Natural killer cell treated with Interleukin-12 subunit alpha and Interleukin-12 subunit beta and Interleukin-15 and Interleukin-18, amount 100 ng/mL, for 72 hours (primary cell): ENCODE results near the gene RPAIN. TPM values are rescaled to one million over a fixed set of nuclear protein-coding genes. Genes with fewer than 3 reads are reported as not detected.

Experiments used
- ATAC-seq, 2 donors: fragments of 150-1000 bp; cut with Tn5 transposase in 1 of 2; sonication (Bioruptor Pico), chemical (Tn5 transposase) in 1 of 2; 2 replicates each; pipeline ENCODE4 v1.10.0; 2021
- DNase-seq: peaks from one replicate; pipeline ENCODE4 v3.0.0; 2022; ENCODE audit warnings: low spot score
- H3K27ac Mint-ChIP-seq, 2 donors: 1 replicate in 1 of 2; 2 replicates in 1 of 2; pipeline ENCODE4 v1.8.0; 2022; ENCODE audit warnings: mixed read lengths in 2 of 2, mild to moderate bottlenecking in 1 of 2, moderate library complexity in 1 of 2
- H3K27me3 Mint-ChIP-seq, 2 donors: 1 replicate in 1 of 2; 2 replicates in 1 of 2; pipeline ENCODE4 v1.8.0; 2022; ENCODE audit warnings: mixed read lengths in 2 of 2
- H3K36me3 Mint-ChIP-seq: one replicate; pipeline ENCODE4 v1.8.0; 2022; ENCODE audit warnings: mixed read lengths
- H3K4me1 Mint-ChIP-seq, 2 donors: 1 replicate in 1 of 2; 2 replicates in 1 of 2; pipeline ENCODE4 v1.8.0; 2022; ENCODE audit warnings: low read depth in 2 of 2, mixed read lengths in 2 of 2, mild to moderate bottlenecking in 1 of 2
- H3K4me3 Mint-ChIP-seq: one replicate; pipeline ENCODE4 v1.8.0; 2022; ENCODE audit warnings: mixed read lengths
- H3K9me3 Mint-ChIP-seq: 2 replicates; pipeline ENCODE4 v1.8.0; 2022; ENCODE audit warnings: mixed read lengths
- total RNA-seq, 2 donors: library from RNA; stranded (reverse); gene quantifications; one replicate each; pipeline ENCODE4 v1.2.3, GENCODE V29; 2022

The RPAIN gene
- total RNA-seq, 2 donors from 2014 or later = 54.1 to 64.7 TPM

DNA sequence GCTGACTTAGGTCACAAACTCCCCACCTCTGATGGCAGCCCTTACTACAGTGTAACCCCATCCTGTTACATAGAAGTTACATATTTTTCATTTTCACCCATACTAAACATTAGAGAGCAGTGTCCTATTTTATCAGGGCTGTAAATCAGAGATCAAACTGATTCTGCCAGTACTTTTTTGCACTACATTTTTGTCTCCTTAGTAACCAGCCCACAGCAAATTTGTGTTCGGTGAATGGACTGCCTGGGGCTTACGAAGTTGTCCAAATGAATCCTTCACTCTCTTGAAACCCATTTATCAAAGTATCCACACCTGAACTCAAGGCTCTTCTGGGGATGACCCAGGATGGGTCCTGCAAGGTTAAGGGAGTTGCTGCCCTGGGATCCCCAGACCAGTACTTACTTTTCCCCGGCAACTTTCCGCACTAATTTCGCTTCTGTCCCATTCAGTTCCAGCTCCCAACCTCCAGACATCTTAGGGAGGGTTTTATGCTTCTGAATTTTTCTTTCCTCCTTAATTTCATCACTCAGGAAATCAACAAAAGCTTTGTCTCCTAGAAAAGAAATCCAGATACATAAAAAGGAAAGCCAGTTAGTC, 17.8 kb downstream of the RPAIN start:
- peak overlapping the region; percentile 87 to 92 for H3K27ac Mint-ChIP-seq
- no peak for ATAC-seq

DNA sequence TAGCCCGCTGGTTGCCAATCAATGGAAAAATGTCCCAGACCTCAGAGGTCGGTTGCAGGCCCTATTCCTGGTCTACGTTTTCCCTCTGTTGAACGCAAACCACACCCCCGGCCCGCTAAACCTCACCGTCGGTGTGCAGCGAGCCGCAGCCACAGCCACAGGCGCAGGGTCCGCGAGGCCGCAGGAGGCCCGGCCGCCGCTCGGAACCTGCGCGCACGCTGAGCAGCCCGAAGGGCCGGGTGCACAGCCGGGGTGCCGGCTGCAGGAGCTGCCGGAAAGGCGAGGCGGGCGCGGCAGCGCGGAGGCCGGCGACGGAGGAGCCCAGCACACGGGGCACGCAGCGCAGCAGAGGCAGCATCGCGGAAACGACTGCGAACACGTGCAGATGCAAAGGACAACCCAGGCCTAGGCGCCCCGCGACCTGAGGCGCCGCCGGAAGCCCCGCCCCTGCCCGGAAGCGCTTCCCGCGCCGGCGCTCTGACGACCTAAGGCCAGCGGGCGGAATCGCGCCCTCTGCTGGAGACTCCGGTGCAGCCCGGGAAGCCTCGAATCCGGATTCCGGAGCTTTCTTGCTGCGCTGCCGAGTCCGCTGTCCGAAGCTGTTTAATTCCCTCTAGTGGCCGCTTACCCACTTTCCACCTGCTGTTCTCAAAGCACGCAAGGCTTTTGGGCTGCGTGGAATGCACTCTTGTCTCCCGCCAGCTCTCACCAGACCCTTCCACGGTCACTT, 18.9 kb downstream of the RPAIN start, which contains the start of gene C1QBP:
TSS of gene C1QBP (minus strand) at position 440 of the 730 bp plus-strand sequence. CDS start at position 358, 82 bp downstream.
- DNase-seq = peak; percentile 92
- peak within 1 kb of the TSS; percentile 93 for H3K4me3 Mint-ChIP-seq
- peak within 1 kb of the TSS; percentile 87 to 95 for H3K27ac Mint-ChIP-seq
- H3K36me3 Mint-ChIP-seq = peaks cover 16% of the 10 kb centered on the region
- ATAC-seq = peak; percentile 95 to 97
- H3K4me1 Mint-ChIP-seq = peaks cover 26 to 35% of the 10 kb centered on the region in 2 donors
- no peaks in the 10 kb centered on the region for H3K9me3 Mint-ChIP-seq
- H3K27me3 Mint-ChIP-seq = no peaks in the 10 kb centered on the region

More for the DNA sequence above, 17.8 kb downstream of the RPAIN start:
- DNase-seq = no peak
- Mint-ChIP-seq H3K4me3 (peak overlapping the region; percentile 93), H3K36me3 (peaks cover 16% of the 10 kb centered on the region), H3K4me1 (peaks cover 26 to 35% of the 10 kb centered on the region in 2 donors), H3K27me3 (no peaks in the 10 kb centered on the region), H3K9me3 (no peaks in the 10 kb centered on the region)

DNA sequence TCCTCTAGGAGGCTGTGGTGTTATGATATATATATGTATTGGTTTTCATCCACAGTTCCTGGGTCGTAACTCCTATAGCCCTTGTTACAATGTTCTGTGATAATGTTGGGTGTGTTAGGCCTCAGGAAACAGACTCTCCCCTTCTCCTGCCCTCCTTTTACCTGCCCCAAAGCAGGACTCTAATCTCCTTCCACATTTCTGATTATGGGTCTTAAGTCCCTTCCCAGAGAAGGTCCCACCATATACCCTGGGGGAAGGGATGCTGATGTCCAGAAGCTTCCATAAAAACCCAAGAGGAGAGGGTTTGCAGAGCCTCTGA, 19.4 kb downstream of the RPAIN start:
- Mint-ChIP-seq H3K27me3 (no peaks in the 10 kb centered on the region), H3K4me3 (peak overlapping the region; percentile 82), H3K27ac (peak overlapping the region; percentile 87 to 95), H3K36me3 (peaks cover 16% of the 10 kb centered on the region), H3K4me1 (peaks cover 26 to 35% of the 10 kb centered on the region in 2 donors), H3K9me3 (no peaks in the 10 kb centered on the region)
- no peak for ATAC-seq
- no peak for DNase-seq

DNA sequence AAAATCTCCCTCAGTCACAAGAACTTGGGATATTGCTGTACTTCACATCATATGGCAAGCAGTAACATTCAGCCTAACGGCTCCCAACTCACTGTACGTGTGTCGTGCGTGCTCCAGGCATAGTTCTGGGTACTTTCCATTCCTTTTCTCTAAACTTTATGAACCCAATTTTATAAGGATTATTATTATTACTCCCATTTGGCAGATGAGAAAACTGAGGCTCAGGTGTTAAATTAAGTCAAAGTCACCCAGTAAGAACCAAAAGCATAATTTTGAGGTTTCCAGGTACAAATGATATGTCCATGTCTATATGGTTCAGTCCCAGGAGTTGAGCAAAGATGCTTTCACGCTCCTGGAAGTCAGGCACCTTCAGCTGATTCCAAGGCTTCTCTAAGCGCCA, 23.7 kb downstream of the RPAIN start:
- no peak for ATAC-seq
- H3K4me1 Mint-ChIP-seq = peaks cover 8 to 10% of the 10 kb centered on the region in 2 donors
- no peaks in the 10 kb centered on the region for H3K27me3 Mint-ChIP-seq

DNA sequence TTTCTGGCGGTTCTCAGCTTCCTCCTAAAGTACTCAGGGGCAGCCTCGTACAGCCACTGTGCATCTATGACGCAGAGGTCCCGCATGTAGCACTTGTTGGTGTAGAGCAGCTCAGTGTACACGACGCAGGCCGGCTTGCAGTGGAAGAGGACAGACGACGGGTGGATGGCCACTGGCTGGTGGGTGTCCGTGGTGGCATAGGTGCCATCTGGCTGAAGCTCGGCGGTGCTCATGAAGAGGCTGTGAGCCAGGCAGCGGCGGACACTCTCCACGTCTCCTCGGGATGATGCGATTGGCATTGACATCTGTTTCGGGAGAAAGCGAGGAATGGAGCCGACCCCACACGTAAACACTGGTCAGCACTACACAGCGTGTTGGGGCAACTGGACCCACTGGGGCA, 24.2 kb downstream of the RPAIN start:
- no peak for DNase-seq
- Mint-ChIP-seq H3K27ac (no peak overlapping the region), H3K4me3 (no peak overlapping the region), H3K36me3 (peaks cover 15% of the 10 kb centered on the region), H3K4me1 (peaks cover 6 to 9% of the 10 kb centered on the region in 2 donors), H3K27me3 (no peaks in the 10 kb centered on the region), H3K9me3 (no peaks in the 10 kb centered on the region)
- ATAC-seq = no peak

More for the DNA sequence above, 23.7 kb downstream of the RPAIN start:
- Mint-ChIP-seq H3K9me3 (no peaks in the 10 kb centered on the region), H3K27ac (no peak overlapping the region), H3K36me3 (peaks cover 15% of the 10 kb centered on the region), H3K4me3 (no peak overlapping the region)
- DNase-seq = no peak

DNA sequence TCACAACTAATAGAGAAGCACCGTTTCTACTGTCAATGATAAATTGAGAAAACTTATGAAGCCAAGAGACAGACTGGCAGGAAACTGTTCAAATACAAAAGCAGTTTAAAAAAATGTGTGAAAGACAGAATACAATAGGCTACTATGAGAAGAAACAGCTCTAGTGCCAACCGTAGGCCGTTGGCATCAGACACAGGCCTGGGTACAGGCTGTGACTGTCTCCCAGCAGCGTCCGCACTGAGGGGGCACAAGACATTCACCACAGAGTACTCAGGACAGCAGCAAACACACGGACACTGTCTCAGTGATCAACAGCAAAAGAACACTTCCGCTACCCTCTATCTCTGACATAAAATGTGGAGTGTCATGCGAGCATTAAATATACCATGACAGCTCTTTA, 26.8 kb downstream of the RPAIN start:
- Mint-ChIP-seq H3K27ac (no peak overlapping the region), H3K27me3 (no peaks in the 10 kb centered on the region), H3K36me3 (peaks cover 24% of the 10 kb centered on the region), H3K9me3 (no peaks in the 10 kb centered on the region), H3K4me3 (no peak overlapping the region), H3K4me1 (no peaks in the 10 kb centered on the region)
- DNase-seq = no peak
- no peak for ATAC-seq

DNA sequence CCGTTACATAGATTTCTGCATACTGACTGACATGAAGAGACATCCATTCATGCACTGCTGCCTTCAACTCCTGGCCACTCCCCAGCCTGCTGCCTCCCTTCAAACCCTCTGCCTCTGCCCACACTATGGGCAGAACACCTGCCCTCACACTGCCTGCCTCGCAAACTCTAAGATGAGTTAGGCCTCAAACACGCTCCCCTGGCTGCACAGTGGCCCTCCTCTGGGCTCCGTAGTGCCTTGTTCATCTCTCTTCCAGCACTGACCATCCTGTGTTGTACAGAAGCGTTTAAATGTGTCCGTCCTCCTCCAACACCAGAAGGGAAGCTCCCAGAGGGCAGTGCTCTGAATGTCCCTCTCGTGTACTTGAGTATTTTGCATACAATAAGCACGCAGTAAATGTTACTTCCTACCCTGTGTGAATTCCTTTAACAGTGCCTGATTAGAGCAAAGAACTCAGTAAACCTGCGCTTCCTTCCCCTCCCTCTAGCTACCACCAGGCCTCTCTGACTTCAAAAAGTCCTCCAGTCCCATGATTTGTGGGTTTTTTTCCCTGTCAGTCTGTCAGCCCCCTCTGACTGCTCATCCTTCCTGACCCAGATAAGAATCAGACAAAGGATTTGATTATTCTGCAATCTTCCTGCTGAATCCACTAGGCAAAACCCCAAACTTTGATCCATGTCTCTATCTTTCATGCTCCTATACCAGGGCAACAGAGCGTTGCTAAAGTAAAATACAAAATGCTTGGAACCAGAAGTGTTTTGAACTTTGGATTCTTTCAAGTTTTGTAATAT, 44.9 kb downstream of the RPAIN start:
- ATAC-seq (no peak), DNase-seq (no peak)
- Mint-ChIP-seq H3K36me3 (peaks cover 18% of the 10 kb centered on the region), H3K27me3 (no peaks in the 10 kb centered on the region), H3K4me1 (peaks cover 24 to 37% of the 10 kb centered on the region in 2 donors), H3K27ac (no peak overlapping the region), H3K4me3 (no peak overlapping the region), H3K9me3 (no peaks in the 10 kb centered on the region)

DNA sequence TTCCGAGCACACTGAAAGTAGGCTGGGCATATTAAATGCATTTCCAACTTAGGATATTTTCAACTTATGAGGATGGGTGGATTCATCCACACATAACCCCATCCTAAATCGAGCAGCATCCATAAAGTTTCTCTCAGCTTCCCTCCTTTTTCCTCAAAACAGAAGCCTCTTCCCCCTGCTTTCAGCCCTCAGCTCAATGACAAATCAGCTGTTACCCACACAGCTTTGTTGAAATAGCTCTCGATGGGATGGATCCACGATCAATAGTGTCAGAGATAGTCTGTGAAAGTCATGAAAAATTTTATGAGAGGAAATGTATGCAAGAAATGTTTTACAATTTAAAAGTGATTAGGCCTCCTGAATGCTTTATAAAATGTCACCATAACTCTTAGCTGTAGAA, 46.3 kb downstream of the RPAIN start:
- no peak for ATAC-seq
- peak overlapping the region; percentile 96 for H3K4me3 Mint-ChIP-seq
- peak overlapping the region; percentile 53 to 61 for H3K27ac Mint-ChIP-seq
- H3K36me3 Mint-ChIP-seq = peaks cover 15% of the 10 kb centered on the region
- H3K9me3 Mint-ChIP-seq = no peaks in the 10 kb centered on the region
- H3K27me3 Mint-ChIP-seq = no peaks in the 10 kb centered on the region
- DNase-seq = no peak
- peaks cover 24 to 37% of the 10 kb centered on the region in 2 donors for H3K4me1 Mint-ChIP-seq

DNA sequence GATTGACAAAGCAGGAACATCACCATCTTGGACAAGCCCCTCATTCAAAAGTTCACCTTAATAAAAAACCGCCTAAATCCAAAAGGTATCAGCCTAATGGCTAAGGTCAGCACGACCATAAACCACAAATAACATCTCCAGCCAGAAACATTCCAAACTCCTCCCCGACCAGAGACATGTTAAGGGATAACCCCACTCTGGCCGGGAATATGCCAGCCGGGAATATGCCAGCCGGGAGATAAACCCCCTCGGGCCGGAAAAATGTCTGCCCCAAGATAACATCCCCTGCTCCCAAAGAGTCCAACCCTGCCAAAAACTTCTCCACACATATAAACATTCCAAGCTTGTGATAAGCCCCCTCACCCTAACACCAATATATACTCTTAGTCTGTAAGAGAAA, 47.4 kb downstream of the RPAIN start:
- Mint-ChIP-seq H3K4me3 (peak overlapping the region; percentile 96), H3K4me1 (peaks cover 24 to 37% of the 10 kb centered on the region in 2 donors), H3K36me3 (peaks cover 20% of the 10 kb centered on the region), H3K27me3 (no peaks in the 10 kb centered on the region), H3K9me3 (no peaks in the 10 kb centered on the region), H3K27ac (peak overlapping the region; percentile 20 to 61)
- DNase-seq = no peak
- no peak for ATAC-seq

DNA sequence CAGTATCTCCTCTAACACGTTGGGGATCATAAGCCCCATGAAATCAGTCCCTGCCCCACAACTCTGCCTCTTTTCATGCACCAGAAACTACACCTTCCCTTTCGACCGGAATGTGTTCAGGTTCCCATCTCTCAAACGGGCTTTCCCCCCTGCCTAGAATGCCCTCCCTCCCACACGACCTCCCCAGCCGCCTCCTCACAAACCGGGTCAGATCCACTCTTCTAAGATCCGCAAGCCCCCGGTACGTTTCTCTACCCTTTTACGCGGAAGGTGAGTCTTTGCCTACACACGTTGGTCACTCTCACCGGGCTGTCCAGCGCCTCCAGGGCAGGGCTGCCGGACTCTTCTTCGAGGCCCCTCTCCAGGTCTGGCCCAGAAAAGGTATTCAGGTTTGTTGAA, 48.1 kb downstream of the RPAIN start:
- H3K4me1 Mint-ChIP-seq = peaks cover 24 to 37% of the 10 kb centered on the region in 2 donors
- H3K27ac Mint-ChIP-seq = peak overlapping the region; percentile 20 to 61
- H3K4me3 Mint-ChIP-seq = peak overlapping the region; percentile 96
- no peaks in the 10 kb centered on the region for H3K27me3 Mint-ChIP-seq
- no peak for DNase-seq
- H3K36me3 Mint-ChIP-seq = peaks cover 19% of the 10 kb centered on the region
- ATAC-seq = peak; percentile 1 to 3
- no peaks in the 10 kb centered on the region for H3K9me3 Mint-ChIP-seq

DNA sequence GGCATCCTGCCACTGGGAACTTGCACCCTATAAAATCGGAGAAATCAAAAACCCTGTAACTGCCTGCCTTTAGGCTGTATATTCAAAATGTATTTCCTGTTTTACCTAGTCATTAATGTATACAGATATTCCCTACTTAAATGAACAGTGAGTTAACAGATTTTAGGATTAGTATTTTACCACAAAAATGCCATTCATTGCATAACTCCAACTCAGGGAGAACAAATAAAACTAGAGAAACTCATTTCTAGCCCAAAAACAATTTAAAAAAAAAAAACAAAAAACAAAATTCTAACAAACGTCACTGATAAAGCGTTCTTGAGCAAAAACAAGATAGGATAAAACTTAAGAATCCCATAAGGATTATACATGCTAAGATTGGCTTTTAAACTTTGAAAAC, 52.5 kb downstream of the RPAIN start:
- DNase-seq (no peak), ATAC-seq (no peak)
- Mint-ChIP-seq H3K9me3 (no peaks in the 10 kb centered on the region), H3K36me3 (peaks cover 29% of the 10 kb centered on the region), H3K27me3 (no peaks in the 10 kb centered on the region), H3K27ac (no peak overlapping the region), H3K4me3 (no peak overlapping the region), H3K4me1 (peaks cover 12 to 14% of the 10 kb centered on the region in 2 donors)

DNA sequence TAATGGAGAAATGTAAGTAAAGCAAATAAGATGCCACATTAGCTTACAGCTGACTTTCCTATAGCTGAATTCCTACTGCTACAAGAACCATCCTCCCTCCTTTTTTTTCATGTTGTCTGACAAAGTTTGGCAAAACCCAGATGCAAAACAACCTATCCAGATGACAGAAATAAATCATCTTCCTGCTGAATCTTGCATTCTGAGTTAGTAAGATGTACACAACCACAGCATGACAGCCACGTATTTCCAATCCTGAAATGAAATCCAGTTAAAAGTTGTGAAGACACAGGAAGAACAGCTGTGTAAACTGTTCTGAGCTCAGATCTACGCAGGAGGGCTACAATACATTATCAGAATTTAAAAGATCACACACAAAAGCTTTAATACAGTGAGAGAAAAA, 53.9 kb downstream of the RPAIN start:
- DNase-seq = no peak
- Mint-ChIP-seq H3K4me1 (peaks cover 7% of the 10 kb centered on the region in 2 donors), H3K36me3 (peaks cover 23% of the 10 kb centered on the region), H3K27ac (peak overlapping the region in 1 of 2 donors; percentile 16), H3K4me3 (no peak overlapping the region), H3K9me3 (no peaks in the 10 kb centered on the region), H3K27me3 (no peaks in the 10 kb centered on the region)
- no peak for ATAC-seq

DNA sequence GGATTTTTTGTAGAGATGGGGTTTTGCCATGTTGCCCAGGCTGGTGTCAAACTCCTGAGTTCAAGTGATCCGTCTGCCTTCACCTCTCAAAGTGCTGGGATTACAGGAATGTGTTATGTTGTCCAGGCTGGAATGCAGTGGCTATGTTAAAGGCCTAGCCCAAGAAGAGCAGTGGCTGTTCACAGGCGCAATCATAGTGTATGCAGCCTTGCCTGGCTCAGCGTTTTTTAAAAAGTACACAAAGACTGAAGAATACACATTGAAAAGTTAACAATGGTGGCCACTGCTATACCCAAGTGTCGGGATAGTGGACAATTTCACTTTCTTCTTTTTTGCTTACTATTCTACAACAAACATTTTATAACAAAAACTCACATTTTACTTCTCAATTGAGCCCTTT, 59.0 kb downstream of the RPAIN start:
- peaks cover 14 to 20% of the 10 kb centered on the region in 2 donors for H3K4me1 Mint-ChIP-seq
- H3K36me3 Mint-ChIP-seq = peaks cover 31% of the 10 kb centered on the region
- DNase-seq (no peak), ATAC-seq (no peak)
- H3K9me3 Mint-ChIP-seq = no peaks in the 10 kb centered on the region
- no peak overlapping the region for H3K4me3 Mint-ChIP-seq
- no peak overlapping the region for H3K27ac Mint-ChIP-seq
- no peaks in the 10 kb centered on the region for H3K27me3 Mint-ChIP-seq

DNA sequence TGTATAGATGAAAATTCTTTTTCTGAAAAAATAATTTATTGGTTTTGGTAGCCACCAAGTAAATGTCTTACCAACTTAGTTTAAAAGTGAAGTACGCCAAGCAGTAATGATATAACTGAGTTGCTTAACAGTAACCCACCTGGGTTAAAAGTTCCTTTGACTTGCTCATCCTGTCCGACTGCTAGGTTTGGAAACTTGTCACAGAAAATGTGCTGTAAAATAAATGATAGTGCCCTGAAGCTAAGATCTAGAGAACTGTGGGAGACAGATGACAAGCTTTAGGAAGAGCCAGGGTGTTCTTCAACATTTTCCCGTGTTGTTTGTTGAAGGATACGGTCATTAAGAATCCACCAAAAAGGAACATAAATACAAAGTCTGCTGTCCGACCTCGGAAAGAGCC, 61.0 kb downstream of the RPAIN start:
- DNase-seq (no peak), ATAC-seq (no peak)
- Mint-ChIP-seq H3K9me3 (no peaks in the 10 kb centered on the region), H3K36me3 (peaks cover 35% of the 10 kb centered on the region), H3K27ac (no peak overlapping the region), H3K4me1 (peaks cover 22 to 31% of the 10 kb centered on the region in 2 donors), H3K27me3 (no peaks in the 10 kb centered on the region), H3K4me3 (no peak overlapping the region)
